HepG2 (cell line): ENCODE results near the gene AKAIN1. TPM values are rescaled to one million over a fixed set of nuclear protein-coding genes. Genes with fewer than 3 reads are reported as not detected.

Experiments
- ARID2 ChIP-seq: sonication (generic); formaldehyde crosslinking; IDR thresholded peaks from 2 replicates; pipeline ENCODE4 v1.8.1; 2022; ENCODE audit warnings: mild to moderate bottlenecking, missing genetic modification reagents, borderline replicate concordance
- BRD4 ChIP-seq: sonication (generic); formaldehyde crosslinking; IDR thresholded peaks from 2 replicates; pipeline ENCODE4 v1.4.0; 2020; ENCODE audit warnings: missing genetic modification reagents
- CCDC6 ChIP-seq: sonication (generic); formaldehyde crosslinking; IDR thresholded peaks from 2 replicates; pipeline ENCODE4 v1.8.1; 2022; ENCODE audit warnings: mild to moderate bottlenecking, missing genetic modification reagents, moderate library complexity
- CHCHD3 ChIP-seq: sonication (generic); formaldehyde crosslinking; IDR thresholded peaks from 2 replicates; pipeline ENCODE4 v1.8.0; 2022; ENCODE audit warnings: mild to moderate bottlenecking, missing genetic modification reagents, moderate library complexity
- CREM ChIP-seq, 2 experiments: sonication (generic) in 1 of 2; formaldehyde crosslinking in 1 of 2; IDR thresholded peaks; 2 replicates each; pipeline versions ENCODE4 v1.4.0 to v1.6.1; 2016 to 2020; ENCODE audit warnings: antibody characterized with exemption in 1 of 2, mild to moderate bottlenecking in 1 of 2, missing genetic modification reagents in 1 of 2
- ETV6 ChIP-seq: sonication (generic); formaldehyde crosslinking; conservative IDR thresholded peaks from 2 replicates; pipeline ENCODE4 v1.4.0; 2020; ENCODE audit warnings: missing genetic modification reagents
- FOXM1 ChIP-seq: sonication (generic); formaldehyde crosslinking; IDR thresholded peaks from 2 replicates; pipeline ENCODE4 v1.5.0; 2020; ENCODE audit warnings: missing genetic modification reagents
- HOXA5 ChIP-seq: sonication (generic); formaldehyde crosslinking; IDR thresholded peaks from 2 replicates; pipeline ENCODE4 v1.4.0; 2020; ENCODE audit warnings: missing genetic modification reagents
- JUND ChIP-seq: sonication (generic); formaldehyde crosslinking; IDR thresholded peaks from 2 replicates; pipeline ENCODE4 v1.8.0; 2022; ENCODE audit warnings: mild to moderate bottlenecking, missing genetic modification reagents
- KLF6 ChIP-seq: IDR thresholded peaks from 2 replicates; pipeline ENCODE4 v1.8.0; 2016; ENCODE audit warnings: missing biosample characterization, missing genetic modification reagents
- MED1 ChIP-seq: sonication (generic); formaldehyde crosslinking; IDR thresholded peaks from 2 replicates; pipeline ENCODE4 v1.4.0; 2020; ENCODE audit warnings: missing genetic modification reagents
- MED13 ChIP-seq: sonication (generic); formaldehyde crosslinking; IDR thresholded peaks from 2 replicates; pipeline ENCODE4 v1.5.0; 2020; ENCODE audit warnings: missing genetic modification reagents
- MEIS2 ChIP-seq: sonication (generic); formaldehyde crosslinking; IDR thresholded peaks from 2 replicates; pipeline ENCODE4 v1.9.0; 2021; ENCODE audit warnings: mild to moderate bottlenecking, missing genetic modification reagents
- NCOA2 ChIP-seq: sonication (generic); formaldehyde crosslinking; IDR thresholded peaks from 2 replicates; pipeline ENCODE4 v1.8.0; 2022; ENCODE audit warnings: inconsistent platforms
- PHF21A ChIP-seq: sonication (generic); formaldehyde crosslinking; IDR thresholded peaks from 2 replicates; pipeline ENCODE4 v1.5.0; 2020; ENCODE audit warnings: mild to moderate bottlenecking, missing genetic modification reagents
- RAD21 ChIP-seq: fragments of 450-650 bp; formaldehyde crosslinking; IDR thresholded peaks from 2 replicates; pipeline ENCODE4 v1.5.0; 2020; ENCODE audit warnings: mild to moderate bottlenecking
- SALL2 ChIP-seq: sonication (generic); formaldehyde crosslinking; IDR thresholded peaks from 2 replicates; pipeline ENCODE4 v1.8.1; 2023; ENCODE audit warnings: mild to moderate bottlenecking, missing genetic modification reagents, inconsistent platforms
- SRY ChIP-seq: sonication (generic); formaldehyde crosslinking; IDR thresholded peaks from 2 replicates; pipeline ENCODE4 v1.8.0; 2022; ENCODE audit warnings: mild to moderate bottlenecking, missing genetic modification reagents
- SSRP1 ChIP-seq: IDR thresholded peaks from 2 replicates; pipeline ENCODE4 v1.6.1; 2016; ENCODE audit warnings: control low read depth
- ZNF263 ChIP-seq: sonication (generic); formaldehyde crosslinking; IDR thresholded peaks from 2 replicates; pipeline ENCODE4 v1.4.0; 2020; ENCODE audit warnings: missing genetic modification reagents
- ZNF331 ChIP-seq: sonication (generic); formaldehyde crosslinking; IDR thresholded peaks from 2 replicates; pipeline ENCODE4 v1.4.0; 2020; ENCODE audit warnings: missing genetic modification reagents
- ZNF451 ChIP-seq: sonication (generic); formaldehyde crosslinking; IDR thresholded peaks from 2 replicates; pipeline ENCODE4 v1.5.0; 2020; ENCODE audit warnings: mild to moderate bottlenecking, missing genetic modification reagents
- ZNF607 ChIP-seq: sonication (generic); formaldehyde crosslinking; IDR thresholded peaks from 2 replicates; pipeline ENCODE4 v1.5.1; 2020; ENCODE audit warnings: missing genetic modification reagents, mild to moderate bottlenecking, borderline replicate concordance
- ZNF749 ChIP-seq: sonication (generic); formaldehyde crosslinking; IDR thresholded peaks from 2 replicates; pipeline ENCODE4 v1.8.0; 2022; ENCODE audit warnings: mild to moderate bottlenecking, missing genetic modification reagents, moderate library complexity, borderline replicate concordance
- ZNF768 ChIP-seq: sonication (generic); formaldehyde crosslinking; IDR thresholded peaks from 2 replicates; pipeline ENCODE4 v1.4.0; 2020; ENCODE audit warnings: missing genetic modification reagents
- ZNF878 ChIP-seq: sonication (generic); formaldehyde crosslinking; IDR thresholded peaks from 2 replicates; pipeline ENCODE4 v1.8.1; 2023; ENCODE audit warnings: mild to moderate bottlenecking, missing genetic modification reagents, moderate library complexity
- ZSCAN30 ChIP-seq: sonication (generic); formaldehyde crosslinking; IDR thresholded peaks from 2 replicates; pipeline ENCODE4 v1.5.0; 2020; ENCODE audit warnings: mild to moderate bottlenecking, missing genetic modification reagents
- polyA plus RNA-seq, 8 experiments: library from polyadenylated mRNA; depleted of rRNA in 3 of 8; stranded (reverse) in 7 of 8; unstranded in 1 of 8; fragments of >200 nt; fragmentation: Illumina TruSeq in 4 of 8; extraction: Trizol in 4 of 8; gene quantifications; 2 replicates each; pipeline versions ENCODE4 v1.2.1 to v1.2.3, GENCODE V29; 2011 to 2016; ENCODE audit warnings: low read depth in 4 of 8, missing spikeins in 1 of 8, mixed read lengths in 1 of 8; ENCODE audit not compliant: insufficient read depth in 1 of 8
- total RNA-seq, 5 experiments: library from RNA; depleted of rRNA; stranded (reverse); fragments of >200 nt; fragmentation: Illumina TruSeq; extraction: Trizol; gene quantifications; 2 replicates each; pipeline ENCODE4 v1.2.3, GENCODE V29; 2016; ENCODE audit warnings: low read depth in 1 of 5
- TF ChIP-seq, protein P1 (sequence below): sonication (generic); formaldehyde crosslinking; IDR thresholded peaks from 2 replicates; pipeline ENCODE4 v1.8.0; 2022; ENCODE audit warnings: missing genetic modification reagents, mild to moderate bottlenecking, borderline replicate concordance
- TF ChIP-seq, protein P2 (sequence below): sonication (generic); formaldehyde crosslinking; IDR thresholded peaks from 2 replicates; pipeline ENCODE4 v1.8.0; 2023; ENCODE audit warnings: mild to moderate bottlenecking, missing genetic modification reagents
- TF ChIP-seq, protein P3 (sequence below): sonication (generic); formaldehyde crosslinking; IDR thresholded peaks from 2 replicates; pipeline ENCODE4 v1.4.0; 2020; ENCODE audit warnings: mild to moderate bottlenecking, missing genetic modification reagents

The AKAIN1 gene
- total and polyA plus RNA-seq, 2 of the 13 experiments (the other 11 are each of a cell fraction or from before 2014, with no cell fraction given), result not detected

DNA sequence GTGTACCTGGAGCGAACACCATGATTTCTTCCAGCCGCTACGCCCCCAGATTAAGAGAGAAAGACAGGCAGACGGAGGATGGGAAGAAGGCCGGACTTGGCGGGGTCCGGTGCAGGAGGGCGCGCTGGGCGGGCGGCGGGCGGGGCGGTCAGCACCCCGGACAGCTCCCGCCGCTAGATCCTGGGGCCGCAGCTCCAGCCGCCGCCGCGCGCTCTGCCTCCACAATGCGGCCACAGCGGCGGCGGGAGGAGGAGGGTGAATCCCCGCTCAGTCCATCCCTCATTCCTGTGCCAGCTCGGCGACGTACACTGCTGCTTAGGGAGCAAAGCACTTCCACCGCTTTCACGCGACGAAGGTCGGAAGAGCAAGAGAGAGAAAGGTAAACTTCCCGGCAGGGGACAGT, at the start of gene AKAIN1 (continued):
- TF ChIP-seq, protein P1, sequence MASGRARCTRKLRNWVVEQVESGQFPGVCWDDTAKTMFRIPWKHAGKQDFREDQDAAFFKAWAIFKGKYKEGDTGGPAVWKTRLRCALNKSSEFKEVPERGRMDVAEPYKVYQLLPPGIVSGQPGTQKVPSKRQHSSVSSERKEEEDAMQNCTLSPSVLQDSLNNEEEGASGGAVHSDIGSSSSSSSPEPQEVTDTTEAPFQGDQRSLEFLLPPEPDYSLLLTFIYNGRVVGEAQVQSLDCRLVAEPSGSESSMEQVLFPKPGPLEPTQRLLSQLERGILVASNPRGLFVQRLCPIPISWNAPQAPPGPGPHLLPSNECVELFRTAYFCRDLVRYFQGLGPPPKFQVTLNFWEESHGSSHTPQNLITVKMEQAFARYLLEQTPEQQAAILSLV (CRISPR knock-in tag), result peak; percentile 74; the same call in 1 of the 2 replicates
- TF ChIP-seq BRD4 (CRISPR knock-in tag), result no peak
- peak; percentile 50 for TF ChIP-seq MED1
- TF ChIP-seq ZNF331 (CRISPR knock-in tag), result peak; percentile 66; the same call in 1 of the 2 replicates
- peak; percentile 86; the same call in 1 of the 2 replicates for TF ChIP-seq KLF6
- 0 out of 2 replicates have a peak, but pooled peaks have one; percentile 38 for TF ChIP-seq FOXM1
- peak; percentile 53; the same call in 1 of the 2 replicates for TF ChIP-seq ZNF878 (CRISPR knock-in tag)
- peak; percentile 74; the same call in 1 of the 2 replicates for TF ChIP-seq MED13 (CRISPR knock-in tag)
- TF ChIP-seq ZNF607 (CRISPR knock-in tag), result peak; percentile 72; the same call in 1 of the 2 replicates
- TF ChIP-seq CHCHD3, result peak; percentile 84; the same call in 1 of the 2 replicates
- TF ChIP-seq ZNF451 (CRISPR knock-in tag), result 0 out of 2 replicates have a peak, but pooled peaks have one; percentile 67
- TF ChIP-seq ETV6 (CRISPR knock-in tag), result peak; percentile 81; the same call in 1 of the 2 replicates
- peak; percentile 98 for TF ChIP-seq HOXA5 (CRISPR knock-in tag)
- peak; percentile 95 for TF ChIP-seq MEIS2
- TF ChIP-seq ARID2 (CRISPR knock-in tag), result peak; percentile 72; the same call in 1 of the 2 replicates
- TF ChIP-seq ZNF749 (CRISPR knock-in tag), result peak; percentile 90; the same call in 1 of the 2 replicates
- TF ChIP-seq RAD21 (CRISPR knock-in tag), result peak; percentile 38; the same call in 1 of the 2 replicates
- TF ChIP-seq, protein P2, sequence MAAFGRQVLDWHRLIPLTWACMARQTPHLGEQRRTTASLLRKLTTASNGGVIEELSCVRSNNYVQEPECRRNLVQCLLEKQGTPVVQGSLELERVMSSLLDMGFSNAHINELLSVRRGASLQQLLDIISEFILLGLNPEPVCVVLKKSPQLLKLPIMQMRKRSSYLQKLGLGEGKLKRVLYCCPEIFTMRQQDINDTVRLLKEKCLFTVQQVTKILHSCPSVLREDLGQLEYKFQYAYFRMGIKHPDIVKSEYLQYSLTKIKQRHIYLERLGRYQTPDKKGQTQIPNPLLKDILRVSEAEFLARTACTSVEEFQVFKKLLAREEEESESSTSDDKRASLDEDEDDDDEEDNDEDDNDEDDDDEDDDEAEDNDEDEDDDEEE (CRISPR knock-in tag), result peak; percentile 72; the same call in 1 of the 2 replicates
- no peak for TF ChIP-seq CREM (IDR thresholded peaks at IDR 0.05)
- TF ChIP-seq CREM (CRISPR knock-in tag; IDR thresholded peaks at IDR 0.05), result no peak
- no peak for TF ChIP-seq NCOA2 (CRISPR knock-in tag)
- peak; percentile 60; the same call in 1 of the 2 replicates for TF ChIP-seq CCDC6 (CRISPR knock-in tag)
- TF ChIP-seq SSRP1, result no peak
- TF ChIP-seq ZNF768, result peak; percentile 70; the same call in 1 of the 2 replicates
- TF ChIP-seq PHF21A (CRISPR knock-in tag), result no peak
- TF ChIP-seq JUND (CRISPR knock-in tag), result no peak
- TF ChIP-seq SRY (CRISPR knock-in tag), result peak; percentile 87; the same call in 1 of the 2 replicates
- peak; percentile 93 for TF ChIP-seq SALL2 (CRISPR knock-in tag)
- no peak for TF ChIP-seq ZSCAN30 (CRISPR knock-in tag)
- peak; percentile 86 for TF ChIP-seq ZNF263 (CRISPR knock-in tag)
- TF ChIP-seq, protein P3, sequence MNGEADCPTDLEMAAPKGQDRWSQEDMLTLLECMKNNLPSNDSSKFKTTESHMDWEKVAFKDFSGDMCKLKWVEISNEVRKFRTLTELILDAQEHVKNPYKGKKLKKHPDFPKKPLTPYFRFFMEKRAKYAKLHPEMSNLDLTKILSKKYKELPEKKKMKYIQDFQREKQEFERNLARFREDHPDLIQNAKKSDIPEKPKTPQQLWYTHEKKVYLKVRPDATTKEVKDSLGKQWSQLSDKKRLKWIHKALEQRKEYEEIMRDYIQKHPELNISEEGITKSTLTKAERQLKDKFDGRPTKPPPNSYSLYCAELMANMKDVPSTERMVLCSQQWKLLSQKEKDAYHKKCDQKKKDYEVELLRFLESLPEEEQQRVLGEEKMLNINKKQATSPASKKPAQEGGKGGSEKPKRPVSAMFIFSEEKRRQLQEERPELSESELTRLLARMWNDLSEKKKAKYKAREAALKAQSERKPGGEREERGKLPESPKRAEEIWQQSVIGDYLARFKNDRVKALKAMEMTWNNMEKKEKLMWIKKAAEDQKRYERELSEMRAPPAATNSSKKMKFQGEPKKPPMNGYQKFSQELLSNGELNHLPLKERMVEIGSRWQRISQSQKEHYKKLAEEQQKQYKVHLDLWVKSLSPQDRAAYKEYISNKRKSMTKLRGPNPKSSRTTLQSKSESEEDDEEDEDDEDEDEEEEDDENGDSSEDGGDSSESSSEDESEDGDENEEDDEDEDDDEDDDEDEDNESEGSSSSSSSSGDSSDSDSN (CRISPR knock-in tag), result peak; percentile 44; the same call in 1 of the 2 replicates
